Measurements from ENCODE around the gene COL6A2.
"Not testable (repeated sequence)": the region's sequence is repeated elsewhere in the genome, so short reads cannot be mapped to it uniquely, and the experiment has no call there.

Gene COL6A2

GRCh38 chr21:46158666-46159300, 60.9 kb downstream of the COL6A2 start:
- no peak for DNase-seq

GRCh38 chr21:46159390-46159789, 61.5 kb downstream of the COL6A2 start:
- no peak for DNase-seq

- DNase-seq, result no peak
Observed at GRCh38 chr21:46159841-46160656, 62.1 kb downstream of the COL6A2 start.

GRCh38 chr21:46160657-46160906, 62.7 kb downstream of the COL6A2 start:
- no peak for DNase-seq

- DNase-seq, result no peak
Observed at GRCh38 chr21:46160907-46161632, 63.2 kb downstream of the COL6A2 start.

- no peak for DNase-seq
Observed at GRCh38 chr21:46161633-46162592, 64.0 kb downstream of the COL6A2 start.

DNA sequence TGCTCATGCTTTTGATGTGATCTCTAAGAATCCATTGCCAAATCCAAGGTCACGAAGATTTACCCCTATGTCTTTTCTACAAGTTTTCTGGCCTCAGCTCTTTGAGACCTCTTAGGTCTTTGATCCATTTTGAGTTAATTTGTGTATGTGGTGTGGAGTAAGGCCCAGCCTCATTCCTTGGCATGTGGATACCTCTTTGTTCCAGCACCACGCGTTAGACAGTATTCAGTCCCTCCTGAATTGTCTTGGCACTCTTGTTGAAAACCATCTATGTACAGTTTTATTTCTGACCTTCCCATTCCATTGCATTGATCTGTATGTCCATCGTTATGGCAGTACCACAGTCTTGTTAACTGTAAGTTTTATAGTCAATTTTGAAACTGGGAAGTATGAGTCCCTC, 65.5 kb downstream of the COL6A2 start:
- no peak for DNase-seq

- no peak for DNase-seq
Observed at GRCh38 chr21:46165098-46165497, 67.2 kb downstream of the COL6A2 start.

DNA sequence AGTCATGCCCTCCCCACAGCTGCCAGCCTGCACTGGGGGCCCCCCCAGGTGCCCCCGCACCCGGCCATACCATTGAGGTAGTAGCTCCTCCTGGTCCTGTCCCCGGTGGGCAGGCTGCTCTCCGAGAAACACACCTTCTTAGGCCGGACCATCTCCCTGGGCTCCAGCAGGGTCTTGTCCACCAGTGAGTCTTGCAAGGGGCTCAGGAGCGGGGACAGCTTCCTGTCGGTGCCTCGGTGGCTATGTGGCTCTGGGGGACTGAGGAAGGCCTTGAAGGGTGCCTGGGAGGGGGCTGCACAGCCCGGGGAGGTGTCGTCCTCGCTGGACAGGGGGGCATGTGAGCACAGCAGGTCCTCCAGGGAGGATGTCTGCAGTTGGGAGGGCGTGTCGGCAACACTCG, 70.3 kb downstream of the COL6A2 start:
- no peak for DNase-seq

DNA sequence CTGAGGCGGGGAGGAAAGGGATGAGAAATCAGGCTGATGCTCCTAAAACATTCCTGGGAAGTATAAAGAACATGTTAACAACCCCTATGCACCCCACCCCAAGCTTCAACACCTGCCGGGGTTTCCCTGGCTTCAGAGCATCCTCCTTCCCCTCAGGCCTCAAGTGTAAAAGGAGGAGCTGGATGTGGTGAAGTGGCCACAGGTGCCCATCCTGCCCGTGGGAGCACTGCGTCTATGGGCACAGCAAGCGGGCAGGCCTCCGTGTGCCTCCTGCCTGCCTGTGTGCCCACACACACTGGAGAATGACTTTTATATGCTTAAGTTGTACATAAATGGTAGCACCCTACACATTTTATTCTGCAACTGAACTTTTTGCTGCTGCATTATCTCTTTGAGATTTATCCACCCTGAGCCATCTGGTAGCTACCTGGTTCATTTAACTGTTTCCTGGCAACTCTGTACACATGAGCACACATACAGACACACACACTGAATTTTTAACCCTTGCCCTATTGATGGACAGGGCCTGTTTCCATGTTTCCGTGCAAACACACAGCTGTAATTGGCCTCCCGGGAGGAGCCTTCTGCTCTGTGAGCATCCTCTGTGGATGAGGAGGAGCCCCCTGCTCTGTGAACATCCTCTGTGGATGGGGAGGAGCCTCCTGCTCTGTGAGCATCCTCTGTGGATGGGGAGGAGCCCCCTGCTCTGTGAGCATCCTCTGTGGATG, 70.9 kb downstream of the COL6A2 start:
- no peak for DNase-seq

GRCh38 chr21:46170436-46171193, 72.7 kb downstream of the COL6A2 start:
- not testable (repeated sequence) for DNase-seq

GRCh38 chr21:46171585-46171984, 73.7 kb downstream of the COL6A2 start:
- DNase-seq, result no peak

GRCh38 chr21:46171996-46172862, 74.3 kb downstream of the COL6A2 start:
- no peak for DNase-seq

GRCh38 chr21:46172863-46173528, 75.1 kb downstream of the COL6A2 start:
- no peak for DNase-seq

DNA sequence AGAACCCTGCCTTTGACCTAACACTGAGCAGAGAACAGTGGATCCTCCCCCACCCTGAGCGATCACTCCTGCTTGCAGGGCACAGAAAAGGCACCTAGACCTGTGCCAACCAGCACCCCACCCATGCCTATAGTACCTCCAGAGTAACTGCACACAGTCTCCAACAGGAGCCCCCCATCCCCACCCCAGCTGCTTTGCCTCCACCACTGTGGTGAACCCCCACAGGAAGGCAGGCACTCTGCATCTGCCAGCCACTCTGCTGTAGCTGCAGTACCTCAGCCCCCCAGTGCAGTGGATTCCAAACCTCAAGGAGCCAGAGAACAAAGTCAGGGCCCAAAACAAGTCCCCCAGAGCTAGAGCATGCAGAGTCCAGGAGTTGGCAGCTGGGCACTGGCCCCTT, 75.7 kb downstream of the COL6A2 start:
- DNase-seq, result no peak

- not testable (repeated sequence) for DNase-seq
Observed at GRCh38 chr21:46176443-46177129, 78.7 kb downstream of the COL6A2 start.

DNA sequence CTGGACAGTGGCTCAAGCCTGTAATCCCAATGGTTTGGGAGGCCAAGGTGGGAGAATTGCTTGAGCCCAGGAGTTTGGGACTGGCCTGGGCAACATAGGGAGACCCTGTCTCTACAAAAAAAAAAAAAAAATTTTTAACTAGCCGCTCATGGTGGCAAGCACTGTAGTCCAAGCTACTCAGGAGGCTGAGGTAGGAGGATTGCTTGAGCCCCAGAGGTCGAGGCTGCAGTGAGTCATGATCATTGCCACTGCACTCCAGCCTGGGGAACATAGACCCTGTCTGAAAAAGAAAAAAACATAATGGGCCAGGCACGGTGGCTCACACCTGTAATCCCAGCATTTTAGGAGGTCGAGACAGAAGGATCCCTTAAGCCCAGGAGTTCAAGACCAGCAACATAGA, 81.0 kb downstream of the COL6A2 start:
- DNase-seq, result no peak
